ENCODE results near the gene SPTB.

The SPTB gene

GRCh38 chr14:64784006-64784405 is 95.7 kb downstream of the SPTB start:
- DNase-seq, result no peak

GRCh38 chr14:64782196-64782595 is 97.5 kb downstream of the SPTB start:
- no peak for DNase-seq

- DNase-seq, result no peak
Observed at GRCh38 chr14:64779472-64779871, 100.2 kb downstream of the SPTB start.

- DNase-seq, result no peak
Observed at GRCh38 chr14:64778104-64778754, 101.5 kb downstream of the SPTB start.

- DNase-seq, result no peak
Observed at GRCh38 chr14:64777461-64777860, 102.2 kb downstream of the SPTB start.

GRCh38 chr14:64775081-64775777 is 104.5 kb downstream of the SPTB start:
- DNase-seq, result no peak

- no peak for DNase-seq
Observed at GRCh38 chr14:64774272-64774671, 105.4 kb downstream of the SPTB start.

GRCh38 chr14:64773577-64773976 is 106.1 kb downstream of the SPTB start:
- DNase-seq, result no peak

GRCh38 chr14:64773046-64773445 is 106.7 kb downstream of the SPTB start:
- no peak for DNase-seq

- no peak for DNase-seq
Observed at GRCh38 chr14:64772397-64772950, 107.2 kb downstream of the SPTB start.

- DNase-seq, result no peak
Observed at GRCh38 chr14:64771161-64771560, 108.5 kb downstream of the SPTB start.

GRCh38 chr14:64770751-64771150 is 109.0 kb downstream of the SPTB start:
- DNase-seq, result no peak

GRCh38 chr14:64769096-64770020 is 110.3 kb downstream of the SPTB start:
- DNase-seq, result no peak

- DNase-seq, result no peak
Observed at GRCh38 chr14:64768401-64769095, 111.2 kb downstream of the SPTB start.

- no peak for DNase-seq
Observed at GRCh38 chr14:64767215-64767964, 112.3 kb downstream of the SPTB start.

- no peak for DNase-seq
Observed at GRCh38 chr14:64766430-64767151, 113.1 kb downstream of the SPTB start.

- DNase-seq, result no peak
Observed at GRCh38 chr14:64765740-64766302, 113.9 kb downstream of the SPTB start.

- peak; percentile 92 for DNase-seq
Observed at GRCh38 chr14:64764641-64765520, 114.8 kb downstream of the SPTB start.

- DNase-seq, result peak; percentile 87
Observed at GRCh38 chr14:64763801-64764621, 115.7 kb downstream of the SPTB start.
